ENCODE measurements around the gene IGFALS. TPM values are rescaled to one million over a fixed set of nuclear protein-coding genes. Genes with fewer than 3 reads are reported as not detected.

IGFALS gene
- total and polyA plus RNA-seq, 11 donors = 0.12 to 0.38 (median 0.23) TPM; not detected in 8

- Histone ChIP-seq H3K27ac (peak overlapping the region; percentile 6 to 94 (median 87)), H3K9me3 (no peaks in the 10 kb centered on the region), H3K27me3 (no peaks in the 10 kb centered on the region), H3K4me3 (peak overlapping the region; percentile 64 to 100 (median 94)), H3K4me1 (peaks cover 2 to 56% (median 28%) of the 10 kb centered on the region in 12 donors), H3K36me3 (peaks cover 0 to 51% (median 34%) of the 10 kb centered on the region in 9 donors)
- DNase-seq (peak in 3 of 5 donors; percentile 17 to 63 (median 45)), ATAC-seq (peak in 1 of 4 donors; percentile 12)
- TF ChIP-seq CTCF (IDR thresholded peaks at IDR 0.05) = no peak
- TF ChIP-seq POLR2A (IDR thresholded peaks at IDR 0.05) = no peak
- 0 to 1% (median 1%) methylated on average over 33 to 70 of the region's 70 CpGs for WGBS, 4 donors
- intact Hi-C loops (cut with DNase I) = loop anchor here in 2 of 10 donors (1.0 to 5.0 kb wide), 4 partner anchors 9 to 470 kb away; partner anchors contain the start of genes HAGH (in 1 of the 2), MRPS34 (in 1 of the 2) and MSRB1 (in 1 of the 2)
Observed at GRCh38 chr16:1781758-1782407, 11.6 kb downstream of the IGFALS start.

DNA sequence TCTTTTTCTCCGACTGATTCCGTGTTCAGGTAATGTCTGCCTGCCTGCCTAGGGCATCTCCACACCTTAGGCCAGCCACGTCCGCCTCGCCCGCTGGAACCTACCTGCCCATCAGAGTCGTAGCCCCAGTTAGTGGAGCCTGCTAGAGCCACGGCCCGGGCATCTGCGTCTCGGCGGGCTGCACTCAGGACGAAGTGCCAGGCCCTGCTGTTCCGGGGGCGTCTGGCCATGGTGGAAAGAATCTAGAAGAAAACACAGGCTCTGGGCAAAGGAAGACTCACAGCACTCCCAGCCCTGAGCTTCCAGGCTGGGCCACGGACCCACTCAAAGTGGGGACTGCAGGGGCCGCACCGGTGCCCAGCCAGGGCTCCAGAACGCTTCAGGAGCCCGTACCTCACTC is 12.3 kb downstream of the IGFALS start:
- Histone ChIP-seq H3K4me1 (peaks cover 2 to 56% (median 28%) of the 10 kb centered on the region in 12 donors), H3K4me3 (peak overlapping the region; percentile 64 to 100 (median 94)), H3K36me3 (peaks cover 0 to 51% (median 37%) of the 10 kb centered on the region in 9 donors), H3K27me3 (no peaks in the 10 kb centered on the region), H3K9me3 (no peaks in the 10 kb centered on the region), H3K27ac (peak overlapping the region in 7 of 12 donors; percentile 66 to 93 (median 89))
- DNase-seq = peak in 3 of 5 donors; percentile 7 to 56 (median 23)
- no peak for ATAC-seq
- no peak for TF ChIP-seq POLR2A (IDR thresholded peaks at IDR 0.05)
- no peak for TF ChIP-seq CTCF (IDR thresholded peaks at IDR 0.05)
- intact Hi-C loops (cut with DNase I) = loop anchor here in 1 of 10 donors (5.0 kb wide), 2 partner anchors 161 to 469 kb away; partner anchors contain the start of gene MSRB1
- 57 to 89% (median 67%) methylated on average over 7 to 20 of the region's 20 CpGs for WGBS, 4 donors

DNA sequence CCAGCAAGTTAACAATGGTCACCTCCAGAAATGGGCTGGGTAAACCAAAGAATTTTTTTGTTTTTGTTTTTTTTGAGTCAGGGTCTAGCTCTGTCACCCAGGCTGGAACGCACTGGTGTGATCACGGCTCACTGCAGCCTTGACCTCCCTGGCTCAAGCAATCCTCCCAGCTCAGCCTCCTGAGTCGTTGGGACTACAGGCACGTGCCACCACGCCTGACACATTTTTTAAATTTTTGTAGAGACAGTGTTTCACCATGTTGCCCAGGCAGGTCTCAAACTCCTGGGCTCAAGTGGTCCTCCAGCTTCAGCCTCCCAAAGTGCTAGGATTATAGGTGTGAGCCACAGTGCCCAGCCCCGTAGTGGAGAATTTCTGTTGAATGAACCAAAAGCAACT is 12.8 kb downstream of the IGFALS start:
- Histone ChIP-seq H3K4me3 (peak overlapping the region in 4 of 12 donors; percentile 9 to 100 (median 80)), H3K27me3 (no peaks in the 10 kb centered on the region), H3K4me1 (peaks cover 2 to 50% (median 28%) of the 10 kb centered on the region in 12 donors), H3K27ac (no peak overlapping the region), H3K9me3 (no peaks in the 10 kb centered on the region), H3K36me3 (peaks cover 0 to 56% (median 42%) of the 10 kb centered on the region in 9 donors)
- ATAC-seq (no peak), DNase-seq (peak in 3 of 5 donors; percentile 4 to 33 (median 15))
- intact Hi-C loops (cut with DNase I) = loop anchor here in 1 of 10 donors (5.0 kb wide), 2 partner anchors 162 to 468 kb away; partner anchors contain the start of gene MSRB1
- 74 to 81% (median 79%) methylated on average over 6 of the region's 6 CpGs for WGBS, 4 donors
- TF ChIP-seq CTCF (IDR thresholded peaks at IDR 0.05) = no peak
- TF ChIP-seq POLR2A (IDR thresholded peaks at IDR 0.05) = no peak

All from heart left ventricle (tissue), 16 donors.